K562 (cell line): ENCODE data around the gene ARHGEF12. TPM values are rescaled to one million over a fixed set of nuclear protein-coding genes. Genes with fewer than 3 reads are reported as not detected.

ENCODE experiments used
- ARNT ChIP-seq, 2 experiments: fragments of 450-650 bp; IDR thresholded peaks; 2 replicates each; pipeline ENCODE4 v1.6.1; 2016; ENCODE audit warnings: mild to moderate bottlenecking in 1 of 2
- CC2D1A ChIP-seq: fragments of 450-650 bp; IDR thresholded peaks from 2 replicates; pipeline ENCODE4 v1.6.1; 2017; ENCODE audit warnings: mild to moderate bottlenecking
- FOXK2 ChIP-seq, 2 experiments: fragments of 450-650 bp; IDR thresholded peaks in 1 of 2; conservative IDR thresholded peaks in 1 of 2; 2 replicates each; pipeline ENCODE4 v1.6.1; 2016; ENCODE audit warnings: low read depth in 2 of 2, mild to moderate bottlenecking in 1 of 2
- MEIS2 ChIP-seq: fragments of 450-650 bp; IDR thresholded peaks from 2 replicates; pipeline ENCODE4 v1.6.1; 2014; ENCODE audit warnings: mild to moderate bottlenecking; ENCODE audit not compliant: partially characterized antibody
- NR1H2 ChIP-seq: sonication (generic); formaldehyde crosslinking; IDR thresholded peaks from 2 replicates; pipeline ENCODE4 v1.4.0; 2020; ENCODE audit warnings: mild to moderate bottlenecking, missing genetic modification reagents
- PRDM10 ChIP-seq: fragments of 450-650 bp; IDR thresholded peaks from 2 replicates; pipeline ENCODE4 v1.6.1; 2018; ENCODE audit not compliant: partially characterized antibody
- ZBTB2 ChIP-seq: fragments of 450-650 bp; IDR thresholded peaks from 2 replicates; pipeline ENCODE4 v1.6.1; 2016; ENCODE audit warnings: antibody characterized with exemption
- ZNF277 ChIP-seq: fragments of 250-450 bp; sonication (Bioruptor Pico); IDR thresholded peaks from 2 replicates; pipeline ENCODE4 v1.8.0; 2022; ENCODE audit warnings: inconsistent platforms, mild to moderate bottlenecking, moderate library complexity, borderline replicate concordance
- ZNF76 ChIP-seq: fragments of 250-450 bp; sonication (Bioruptor Pico); IDR thresholded peaks from 2 replicates; pipeline ENCODE4 v1.4.0; 2020; ENCODE audit warnings: mild to moderate bottlenecking, moderate library complexity, borderline replicate concordance
- ZSCAN32 ChIP-seq: fragments of 450-650 bp; formaldehyde crosslinking; IDR thresholded peaks from 2 replicates; pipeline ENCODE4 v1.4.0; 2020; ENCODE audit warnings: mild to moderate bottlenecking, moderate library complexity
- polyA plus RNA-seq, 8 experiments: library from polyadenylated mRNA; depleted of rRNA in 4 of 8; stranded (reverse) in 5 of 8; unstranded in 3 of 8; fragments of >200 nt; fragmentation: Nextera tagmentation in 2 of 8; fragmentation: Illumina TruSeq in 1 of 8; extraction: Ambion mirVana in 2 of 8; extraction: Trizol in 1 of 8; gene quantifications; 2 replicates each; pipeline versions ENCODE4 v1.2.1 to v1.2.3, GENCODE V29; 2011 to 2014; ENCODE audit warnings: inconsistent platforms in 1 of 8, missing spikeins in 1 of 8
- total RNA-seq, 7 experiments: library from RNA; depleted of rRNA in 6 of 7; stranded (reverse); fragments of >200 nt in 6 of 7; fragmentation: Illumina TruSeq in 2 of 7; extraction: Trizol in 2 of 7; gene quantifications; 2 replicates each; pipeline versions ENCODE4 v1.2.1 to v1.2.3, GENCODE V29; 2011 to 2021; ENCODE audit warnings: low replicate concordance in 1 of 7
- TF ChIP-seq, protein P1 (sequence below): sonication (generic); formaldehyde crosslinking; IDR thresholded peaks from 2 replicates; pipeline ENCODE4 v1.8.1; 2023; ENCODE audit warnings: mild to moderate bottlenecking, missing genetic modification reagents
- TF ChIP-seq, protein P2 (sequence below): sonication (generic); formaldehyde crosslinking; IDR thresholded peaks from 2 replicates; pipeline ENCODE4 v1.8.0; 2022; ENCODE audit warnings: mild to moderate bottlenecking, low read depth, missing genetic modification reagents
- TF ChIP-seq, protein P3 (sequence below): fragments of 250-450 bp; sonication (Bioruptor Pico); IDR thresholded peaks from 2 replicates; pipeline ENCODE4 v1.9.0; 2021; ENCODE audit warnings: mild to moderate bottlenecking
- TF ChIP-seq, protein P4 (sequence below), 2 experiments: fragments of 450-650 bp; IDR thresholded peaks; 2 replicates each; pipeline ENCODE4 v1.6.1; 2016

The ARHGEF12 gene
- total and polyA plus RNA-seq, 9 of the 15 experiments (the other 6 are each of a cell fraction or from before 2014, with no cell fraction given): 3.5 to 51.7 (median 29.5) TPM

- TF ChIP-seq ZSCAN32 (no peak), MEIS2 (peak; percentile 10), CC2D1A (peak; percentile 58; the same call in 1 of the 2 replicates), NR1H2 (no peak), ZNF76 (no peak), ZNF277 (CRISPR knock-in tag) (no peak), ARNT (IDR thresholded peaks at IDR 0.05) (no peak; a peak in 1 of 4 replicates), PRDM10 (peak; percentile 32), ZBTB2 (peak; percentile 88), FOXK2 (conservative IDR thresholded peaks at IDR 0.05 in 1 of 2, IDR thresholded peaks at IDR 0.05 in 1 of 2; ENCODE audit: low read depth in 2 of 2) (peak in 1 of 2 experiments; percentile 30; a peak in 1 of 4 replicates)
- TF ChIP-seq, protein P1, sequence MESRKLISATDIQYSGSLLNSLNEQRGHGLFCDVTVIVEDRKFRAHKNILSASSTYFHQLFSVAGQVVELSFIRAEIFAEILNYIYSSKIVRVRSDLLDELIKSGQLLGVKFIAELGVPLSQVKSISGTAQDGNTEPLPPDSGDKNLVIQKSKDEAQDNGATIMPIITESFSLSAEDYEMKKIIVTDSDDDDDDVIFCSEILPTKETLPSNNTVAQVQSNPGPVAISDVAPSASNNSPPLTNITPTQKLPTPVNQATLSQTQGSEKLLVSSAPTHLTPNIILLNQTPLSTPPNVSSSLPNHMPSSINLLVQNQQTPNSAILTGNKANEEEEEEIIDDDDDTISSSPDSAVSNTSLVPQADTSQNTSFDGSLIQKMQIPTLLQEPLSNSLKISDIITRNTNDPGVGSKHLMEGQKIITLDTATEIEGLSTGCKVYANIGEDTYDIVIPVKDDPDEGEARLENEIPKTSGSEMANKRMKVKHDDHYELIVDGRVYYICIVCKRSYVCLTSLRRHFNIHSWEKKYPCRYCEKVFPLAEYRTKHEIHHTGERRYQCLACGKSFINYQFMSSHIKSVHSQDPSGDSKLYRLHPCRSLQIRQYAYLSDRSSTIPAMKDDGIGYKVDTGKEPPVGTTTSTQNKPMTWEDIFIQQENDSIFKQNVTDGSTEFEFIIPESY (CRISPR knock-in tag): no peak
- TF ChIP-seq, protein P2, sequence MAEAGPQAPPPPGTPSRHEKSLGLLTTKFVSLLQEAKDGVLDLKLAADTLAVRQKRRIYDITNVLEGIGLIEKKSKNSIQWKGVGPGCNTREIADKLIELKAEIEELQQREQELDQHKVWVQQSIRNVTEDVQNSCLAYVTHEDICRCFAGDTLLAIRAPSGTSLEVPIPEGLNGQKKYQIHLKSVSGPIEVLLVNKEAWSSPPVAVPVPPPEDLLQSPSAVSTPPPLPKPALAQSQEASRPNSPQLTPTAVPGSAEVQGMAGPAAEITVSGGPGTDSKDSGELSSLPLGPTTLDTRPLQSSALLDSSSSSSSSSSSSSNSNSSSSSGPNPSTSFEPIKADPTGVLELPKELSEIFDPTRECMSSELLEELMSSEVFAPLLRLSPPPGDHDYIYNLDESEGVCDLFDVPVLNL (CRISPR knock-in tag): no peak
- TF ChIP-seq, protein P3, sequence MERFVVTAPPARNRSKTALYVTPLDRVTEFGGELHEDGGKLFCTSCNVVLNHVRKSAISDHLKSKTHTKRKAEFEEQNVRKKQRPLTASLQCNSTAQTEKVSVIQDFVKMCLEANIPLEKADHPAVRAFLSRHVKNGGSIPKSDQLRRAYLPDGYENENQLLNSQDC (CRISPR knock-in tag): no peak
- TF ChIP-seq, protein P4, sequence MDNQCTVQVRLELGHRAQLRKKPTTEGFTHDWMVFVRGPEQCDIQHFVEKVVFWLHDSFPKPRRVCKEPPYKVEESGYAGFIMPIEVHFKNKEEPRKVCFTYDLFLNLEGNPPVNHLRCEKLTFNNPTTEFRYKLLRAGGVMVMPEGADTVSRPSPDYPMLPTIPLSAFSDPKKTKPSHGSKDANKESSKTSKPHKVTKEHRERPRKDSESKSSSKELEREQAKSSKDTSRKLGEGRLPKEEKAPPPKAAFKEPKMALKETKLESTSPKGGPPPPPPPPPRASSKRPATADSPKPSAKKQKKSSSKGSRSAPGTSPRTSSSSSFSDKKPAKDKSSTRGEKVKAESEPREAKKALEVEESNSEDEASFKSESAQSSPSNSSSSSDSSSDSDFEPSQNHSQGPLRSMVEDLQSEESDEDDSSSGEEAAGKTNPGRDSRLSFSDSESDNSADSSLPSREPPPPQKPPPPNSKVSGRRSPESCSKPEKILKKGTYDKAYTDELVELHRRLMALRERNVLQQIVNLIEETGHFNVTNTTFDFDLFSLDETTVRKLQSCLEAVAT (IDR thresholded peaks at IDR 0.05): peak in 1 of 2 experiments; percentile 41; a peak in 1 of 4 replicates
Observed at GRCh38 chr11:120335908-120336640, at the start of gene ARHGEF12 (continued).
